ENCODE measurements around the gene SETD1A.
"Not testable (repeated sequence)": the region's sequence is repeated elsewhere in the genome, so short reads cannot be mapped to it uniquely, and the experiment has no call there.

SETD1A gene

DNA sequence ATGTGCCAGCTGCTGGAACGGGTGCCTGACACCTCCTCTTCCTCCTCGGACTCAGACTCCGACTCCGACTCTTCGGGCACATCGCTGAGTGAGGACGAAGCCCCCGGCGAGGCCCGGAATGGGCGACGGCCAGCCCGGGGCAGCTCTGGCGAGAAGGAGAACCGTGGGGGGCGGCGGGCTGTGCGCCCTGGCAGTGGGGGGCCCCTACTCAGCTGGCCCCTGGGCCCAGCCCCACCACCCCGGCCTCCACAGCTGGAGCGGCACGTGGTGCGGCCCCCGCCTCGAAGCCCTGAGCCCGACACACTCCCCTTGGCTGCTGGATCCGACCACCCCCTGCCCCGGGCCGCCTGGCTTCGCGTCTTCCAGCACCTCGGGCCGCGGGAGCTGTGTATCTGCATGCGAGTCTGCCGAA, 27.4 kb upstream of the SETD1A start:
- DNase-seq: no peak

- DNase-seq: no peak
Observed at GRCh38 chr16:30931068-30931650, 26.4 kb upstream of the SETD1A start.

GRCh38 chr16:30934827-30935557, 22.6 kb upstream of the SETD1A start:
- peak in 1 of 2 experiments; percentile 31 for DNase-seq

GRCh38 chr16:30937692-30938091, 19.9 kb upstream of the SETD1A start:
- no peak for DNase-seq

- not testable (repeated sequence) for DNase-seq
Observed at GRCh38 chr16:30939571-30939970, 18.0 kb upstream of the SETD1A start.

- DNase-seq: peak in 1 of 2 experiments; percentile 34
Observed at GRCh38 chr16:30941600-30942425, 15.7 kb upstream of the SETD1A start.

DNA sequence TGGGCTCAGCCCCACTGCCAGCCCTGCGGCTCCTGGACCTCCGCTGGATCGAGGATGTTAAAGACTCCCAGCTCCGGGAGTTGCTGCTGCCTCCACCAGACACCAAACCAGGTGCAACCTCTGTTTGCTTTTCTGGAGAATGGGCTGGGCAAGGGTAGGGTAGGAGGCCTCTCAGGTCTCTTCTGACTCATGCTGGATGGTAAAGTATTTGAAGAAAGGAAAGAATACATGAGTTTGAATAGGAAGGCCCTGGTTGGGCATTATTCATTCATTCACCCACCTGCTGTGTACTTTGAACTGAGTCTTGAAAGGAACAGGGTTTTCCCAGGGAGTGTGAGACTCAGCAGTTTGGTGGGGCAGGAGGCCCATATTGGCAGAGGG, 15.1 kb upstream of the SETD1A start:
- DNase-seq: no peak

- DNase-seq: no peak
Observed at GRCh38 chr16:30944352-30944751, 13.2 kb upstream of the SETD1A start.

- no peak for DNase-seq
Observed at GRCh38 chr16:30946671-30947540, 10.6 kb upstream of the SETD1A start.

- DNase-seq: no peak
Observed at GRCh38 chr16:30947541-30947858, 10.1 kb upstream of the SETD1A start.

GRCh38 chr16:30947859-30948666, 9.5 kb upstream of the SETD1A start:
- DNase-seq: peak; percentile 37 to 50

DNA sequence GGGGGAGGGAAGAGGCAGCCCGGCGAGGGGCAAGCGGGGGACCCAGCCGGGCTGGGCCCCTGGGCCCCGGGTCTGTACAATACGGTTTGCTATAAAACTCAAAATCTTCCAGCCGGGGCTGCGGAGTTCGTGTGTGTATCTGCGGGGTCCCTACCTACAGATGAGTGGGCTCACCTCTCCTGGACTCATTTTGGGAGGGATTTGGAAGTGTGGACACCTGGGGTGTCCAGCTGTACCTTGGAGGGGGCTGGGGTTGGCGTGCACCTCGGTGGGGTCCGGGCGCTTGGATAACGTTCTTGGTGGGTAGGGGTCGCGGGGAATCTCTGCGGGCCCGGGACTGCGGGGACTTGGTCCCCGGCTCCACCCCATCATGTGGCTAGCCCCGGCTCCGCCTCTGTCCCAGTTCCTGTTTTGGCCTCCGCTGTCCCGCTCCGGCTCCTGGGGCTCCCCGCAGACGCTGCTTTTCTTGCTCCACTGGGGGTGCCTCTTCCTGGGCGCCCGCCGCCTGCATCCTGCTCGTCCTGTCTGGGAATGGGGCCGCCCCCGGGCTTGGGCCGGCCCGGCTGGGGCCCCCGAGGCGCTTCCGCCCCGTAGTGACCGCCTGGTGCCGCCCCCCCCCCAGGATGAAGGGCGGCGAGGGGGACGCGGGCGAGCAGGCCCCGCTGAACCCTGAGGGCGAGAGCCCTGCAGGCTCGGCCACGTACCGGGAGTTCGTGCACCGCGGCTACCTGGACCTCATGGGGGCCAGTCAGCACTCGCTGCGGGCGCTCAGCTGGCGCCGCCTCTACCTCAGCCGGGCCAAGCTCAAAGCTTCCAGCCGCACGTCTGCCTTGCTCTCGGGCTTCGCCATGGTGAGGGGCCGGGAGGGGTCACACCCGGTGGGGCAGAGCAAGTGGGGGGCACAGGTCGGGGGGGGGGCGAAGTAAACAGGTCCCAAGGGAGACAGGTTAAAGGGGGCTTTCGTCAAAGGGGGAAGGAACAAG, 8.6 kb upstream of the SETD1A start, which contains the start of gene ORAI3:
TSS of gene ORAI3 (plus strand) at position 402 of the 983 bp plus-strand sequence. CDS start at position 624, 222 bp downstream.
- peak in 1 of 2 experiments; percentile 17 for DNase-seq

GRCh38 chr16:30949650-30950515, 7.7 kb upstream of the SETD1A start:
- no peak for DNase-seq

GRCh38 chr16:30950516-30951065, 7.0 kb upstream of the SETD1A start:
- DNase-seq: no peak

GRCh38 chr16:30951193-30951592, 6.4 kb upstream of the SETD1A start:
- DNase-seq: no peak

GRCh38 chr16:30951750-30952149, 5.8 kb upstream of the SETD1A start:
- DNase-seq: peak in 1 of 2 experiments; percentile 47

DNA sequence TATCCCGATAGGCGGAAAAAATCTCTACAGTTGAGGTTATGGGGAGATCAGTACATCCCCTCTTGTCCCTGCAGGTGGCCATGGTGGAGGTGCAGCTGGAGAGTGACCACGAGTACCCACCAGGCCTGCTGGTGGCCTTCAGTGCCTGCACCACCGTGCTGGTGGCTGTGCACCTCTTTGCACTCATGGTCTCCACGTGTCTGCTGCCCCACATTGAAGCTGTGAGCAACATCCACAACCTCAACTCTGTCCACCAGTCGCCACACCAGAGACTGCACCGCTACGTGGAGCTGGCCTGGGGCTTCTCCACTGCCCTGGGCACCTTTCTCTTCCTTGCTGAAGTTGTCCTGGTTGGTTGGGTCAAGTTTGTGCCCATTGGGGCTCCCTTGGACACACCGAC, 4.4 kb upstream of the SETD1A start:
- no peak for DNase-seq

DNA sequence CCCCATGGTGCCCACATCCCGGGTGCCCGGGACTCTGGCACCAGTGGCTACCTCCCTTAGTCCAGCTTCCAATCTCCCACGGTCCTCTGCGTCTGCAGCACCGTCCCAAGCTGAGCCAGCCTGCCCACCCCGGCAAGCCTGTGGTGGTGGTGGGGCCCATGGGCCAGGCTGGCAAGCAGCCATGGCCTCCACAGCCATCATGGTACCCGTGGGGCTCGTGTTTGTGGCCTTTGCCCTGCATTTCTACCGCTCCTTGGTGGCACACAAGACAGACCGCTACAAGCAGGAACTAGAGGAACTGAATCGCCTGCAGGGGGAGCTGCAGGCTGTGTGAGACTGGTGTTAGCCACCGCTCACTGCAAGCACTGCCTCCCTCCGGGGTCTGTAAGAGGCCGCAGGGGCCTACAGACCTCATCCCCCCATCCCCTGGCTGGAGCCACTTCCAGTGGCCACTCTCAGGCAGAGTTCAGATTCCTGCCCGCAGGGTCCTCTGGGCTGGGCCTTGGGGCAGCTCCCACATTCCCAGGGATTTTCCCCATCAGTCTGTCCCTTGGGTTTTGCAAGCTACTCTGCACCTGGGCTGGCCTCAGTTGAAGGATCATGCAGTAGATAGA, 3.9 kb upstream of the SETD1A start:
- peak; percentile 74 to 85 for DNase-seq

DNA sequence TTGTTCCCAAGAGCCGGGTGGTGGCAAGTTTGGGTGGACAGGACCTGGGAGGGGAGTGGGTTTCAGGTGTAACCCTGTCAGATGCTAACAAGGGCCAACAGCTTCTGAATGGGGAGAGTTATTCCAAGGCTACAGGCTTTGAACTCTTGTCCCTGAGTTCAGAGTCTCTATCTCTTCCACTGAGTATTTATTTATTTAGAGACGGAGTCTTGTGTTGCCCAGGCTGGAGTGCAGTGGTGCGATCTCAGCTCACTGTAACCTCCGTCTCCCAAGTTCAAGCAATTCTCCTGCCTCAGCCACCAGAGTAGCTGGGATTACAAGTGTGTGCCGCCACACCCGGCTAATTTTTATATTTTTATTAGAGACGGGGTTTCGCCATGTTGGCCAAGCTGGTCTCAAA, 2.6 kb upstream of the SETD1A start:
- DNase-seq: no peak

Measured in NCI-H446 (cell line).